Measurements from ENCODE around the gene ARRB1. TPM values are rescaled to one million over a fixed set of nuclear protein-coding genes. Genes with fewer than 3 reads are reported as not detected.

The ARRB1 gene
- total RNA-seq, 1 experiment from 2014 or later: 219 TPM

- Histone ChIP-seq H3K4me1 (ENCODE audit: control insufficient read depth, insufficient read depth, low read length) (peaks cover 83% of the 10 kb centered on the region), H3K36me3 (ENCODE audit: control insufficient read depth, insufficient read depth, low read length) (no peaks in the 10 kb centered on the region), H3K9me3 (ENCODE audit: control insufficient read depth, insufficient read depth, low read depth, low read length) (no peaks in the 10 kb centered on the region), H3K27me3 (ENCODE audit: control insufficient read depth, insufficient read depth, low read length) (no peaks in the 10 kb centered on the region), H3K27ac (ENCODE audit: low read length) (peak overlapping the region; percentile 96), H3K4me3 (ENCODE audit: low read depth in 2 of 2, low read length in 2 of 2) (peak overlapping the region in 1 of 2 experiments; percentile 12; a peak in 1 of 4 replicates)
- intact Hi-C loops (cut with micrococcal nuclease; ENCODE audit: unreplicated experiment): no loop called here
- in situ Hi-C loops (cut with HindIII; ENCODE audit: low pct_unique_long_range_greater_than_20kb, low sequenced_read_pairs): no loop called here
- TF ChIP-seq CTCF (IDR thresholded peaks at IDR 0.05): no peak
- TF ChIP-seq SIN3A (IDR thresholded peaks at IDR 0.05; ENCODE audit: borderline replicate concordance, insufficient read depth, low read depth, low read length): no peak
- no peak for TF ChIP-seq TCF7L2 (IDR thresholded peaks at IDR 0.05; ENCODE audit: low read depth, low read length)
- no peak for TF ChIP-seq REST (IDR thresholded peaks at IDR 0.05; ENCODE audit: insufficient read depth in 1 of 2, low read depth in 2 of 2, low read length in 1 of 2)
- no peak for TF ChIP-seq POLR2AphosphoS5 (IDR thresholded peaks at IDR 0.05; ENCODE audit: low read depth, low read length)
- ChIA-PET POLR2A (interaction anchor here (0.7 to 1.0 kb wide), 2 partner anchors 8 to 203 kb away, joined by 3 to 6 read pairs; no protein-coding TSS in a partner anchor), CTCF (interaction anchor here (0.6 to 2.4 kb wide), 9 partner anchors 10 to 72 kb away, joined by 3 to 15 read pairs (median 4); no protein-coding TSS in a partner anchor)
- no peak for ATAC-seq
- DNase-seq (ENCODE audit: low read depth, low spot score): no peak
- BruUV-seq (replicated peaks): no TSS peak
Measured at GRCh38 chr11:75330291-75330690, 21.2 kb downstream of the ARRB1 start.

GRCh38 chr11:75328426-75329277 is 22.8 kb downstream of the ARRB1 start:
- in situ Hi-C loops (cut with HindIII; ENCODE audit: low pct_unique_long_range_greater_than_20kb, low sequenced_read_pairs) (no loop called here), intact Hi-C loops (cut with micrococcal nuclease; ENCODE audit: unreplicated experiment) (loop anchor here (1.0 to 2.0 kb wide), 2 partner anchors 48 to 56 kb away; no protein-coding TSS in a partner anchor)
- POLR2A ChIA-PET: no interaction called here

More at GRCh38 chr11:75328426-75329277, 22.8 kb downstream of the ARRB1 start:
- Histone ChIP-seq H3K36me3 (ENCODE audit: control insufficient read depth, insufficient read depth, low read length) (no peaks in the 10 kb centered on the region), H3K9me3 (ENCODE audit: control insufficient read depth, insufficient read depth, low read depth, low read length) (no peaks in the 10 kb centered on the region), H3K4me1 (ENCODE audit: control insufficient read depth, insufficient read depth, low read length) (peaks cover 83% of the 10 kb centered on the region), H3K4me3 (ENCODE audit: low read depth in 2 of 2, low read length in 2 of 2) (peak overlapping the region in 1 of 2 experiments; percentile 10; a peak in 1 of 4 replicates), H3K27me3 (ENCODE audit: control insufficient read depth, insufficient read depth, low read length) (no peaks in the 10 kb centered on the region), H3K27ac (ENCODE audit: low read length) (peak overlapping the region; percentile 96)
- peak; percentile 76 for DNase-seq (ENCODE audit: low read depth, low spot score)
- TF ChIP-seq CTCF (IDR thresholded peaks at IDR 0.05): peak; percentile 95; the same call in 1 of the 2 replicates
- TF ChIP-seq POLR2AphosphoS5 (IDR thresholded peaks at IDR 0.05; ENCODE audit: low read depth, low read length): no peak; the same call in 1 of the 2 replicates
- TF ChIP-seq TCF7L2 (IDR thresholded peaks at IDR 0.05; ENCODE audit: low read depth, low read length): peak; percentile 67; the same call in 1 of the 2 replicates
- TF ChIP-seq SIN3A (IDR thresholded peaks at IDR 0.05; ENCODE audit: borderline replicate concordance, insufficient read depth, low read depth, low read length): no peak
- TF ChIP-seq REST (IDR thresholded peaks at IDR 0.05; ENCODE audit: insufficient read depth in 1 of 2, low read depth in 2 of 2, low read length in 1 of 2): 0 out of 4 replicates have a peak, but pooled peaks have one; percentile 35 to 36
- BruUV-seq (replicated peaks): no TSS peak
- peak; percentile 82 for ATAC-seq
- CTCF ChIA-PET: interaction anchor here (0.6 to 1.6 kb wide), 12 partner anchors 8 to 220 kb away, joined by 3 to 16 read pairs (median 8); no protein-coding TSS in a partner anchor
